Upper lobe of left lung (tissue), 4 donors: ENCODE data around the gene NAGPA.
"Not testable (repeated sequence)": the region's sequence is repeated elsewhere in the genome, so short reads cannot be mapped to it uniquely, and the experiment has no call there.

Experiments
- CTCF ChIP-seq, 6 experiments: fragments of 450-650 bp in 4 of 6; fragments of 200-600 bp in 2 of 6; sonication (generic) in 2 of 6; IDR thresholded peaks; one replicate each; pipeline ENCODE4 v1.5.1; 2016 to 2019; ENCODE audit warnings: antibody characterized with exemption in 6 of 6
- POLR2A ChIP-seq, 4 donors: fragments of 450-650 bp; IDR thresholded peaks; one replicate each; pipeline ENCODE4 v1.5.1; 2016 to 2017; ENCODE audit warnings: antibody characterized with exemption in 4 of 4, mild to moderate bottlenecking in 2 of 4

- TF ChIP-seq POLR2A, CTCF (IDR thresholded peaks at IDR 0.05): not testable (repeated sequence)
Observed at GRCh38 chr16:5080996-5081395, 47.3 kb upstream of the NAGPA start.
